ENCODE data around the gene ZNF420. TPM values are rescaled to one million over a fixed set of nuclear protein-coding genes. Genes with fewer than 3 reads are reported as not detected.
"Not testable (repeated sequence)": the region's sequence is repeated elsewhere in the genome, so short reads cannot be mapped to it uniquely, and the experiment has no call there.

Gene ZNF420
- total RNA-seq, 2 donors from 2014 or later = 6.3 to 6.7 TPM

DNA sequence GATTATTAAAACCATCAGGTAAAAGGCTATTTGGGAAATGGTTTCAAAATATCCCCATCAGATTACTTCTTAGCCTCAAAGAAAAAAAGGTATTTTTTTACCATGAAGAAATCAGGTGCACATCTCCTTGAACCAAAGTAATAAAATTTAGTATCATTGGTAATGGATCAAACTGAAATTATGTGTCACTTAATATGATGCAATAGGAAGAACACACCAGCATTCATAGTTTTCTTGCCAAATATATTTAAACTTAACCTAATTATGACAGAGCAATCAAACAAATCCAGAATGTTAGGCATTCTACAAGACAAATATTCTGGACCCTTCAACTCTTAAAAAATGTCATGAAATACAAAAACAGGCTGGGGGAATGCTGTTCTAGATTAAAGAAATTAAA, 4.1 kb upstream of the ZNF420 start:
- Histone ChIP-seq H3K27ac (no peak overlapping the region), H3K4me3 (no peak overlapping the region), H3K9me3 (no peaks in the 10 kb centered on the region), H3K36me3 (no peaks in the 10 kb centered on the region), H3K4me1 (no peaks in the 10 kb centered on the region), H3K27me3 (no peaks in the 10 kb centered on the region), H3K9ac (ENCODE audit: low read depth in 2 of 2, low read length in 2 of 2) (no peak overlapping the region)
- TF ChIP-seq, protein P1, sequence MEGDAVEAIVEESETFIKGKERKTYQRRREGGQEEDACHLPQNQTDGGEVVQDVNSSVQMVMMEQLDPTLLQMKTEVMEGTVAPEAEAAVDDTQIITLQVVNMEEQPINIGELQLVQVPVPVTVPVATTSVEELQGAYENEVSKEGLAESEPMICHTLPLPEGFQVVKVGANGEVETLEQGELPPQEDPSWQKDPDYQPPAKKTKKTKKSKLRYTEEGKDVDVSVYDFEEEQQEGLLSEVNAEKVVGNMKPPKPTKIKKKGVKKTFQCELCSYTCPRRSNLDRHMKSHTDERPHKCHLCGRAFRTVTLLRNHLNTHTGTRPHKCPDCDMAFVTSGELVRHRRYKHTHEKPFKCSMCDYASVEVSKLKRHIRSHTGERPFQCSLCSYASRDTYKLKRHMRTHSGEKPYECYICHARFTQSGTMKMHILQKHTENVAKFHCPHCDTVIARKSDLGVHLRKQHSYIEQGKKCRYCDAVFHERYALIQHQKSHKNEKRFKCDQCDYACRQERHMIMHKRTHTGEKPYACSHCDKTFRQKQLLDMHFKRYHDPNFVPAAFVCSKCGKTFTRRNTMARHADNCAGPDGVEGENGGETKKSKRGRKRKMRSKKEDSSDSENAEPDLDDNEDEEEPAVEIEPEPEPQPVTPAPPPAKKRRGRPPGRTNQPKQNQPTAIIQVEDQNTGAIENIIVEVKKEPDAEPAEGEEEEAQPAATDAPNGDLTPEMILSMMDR (IDR thresholded peaks at IDR 0.05) = no peak
- DNase-seq = no peak
- intact Hi-C loops (cut with DNase I) = no loop called here

DNA sequence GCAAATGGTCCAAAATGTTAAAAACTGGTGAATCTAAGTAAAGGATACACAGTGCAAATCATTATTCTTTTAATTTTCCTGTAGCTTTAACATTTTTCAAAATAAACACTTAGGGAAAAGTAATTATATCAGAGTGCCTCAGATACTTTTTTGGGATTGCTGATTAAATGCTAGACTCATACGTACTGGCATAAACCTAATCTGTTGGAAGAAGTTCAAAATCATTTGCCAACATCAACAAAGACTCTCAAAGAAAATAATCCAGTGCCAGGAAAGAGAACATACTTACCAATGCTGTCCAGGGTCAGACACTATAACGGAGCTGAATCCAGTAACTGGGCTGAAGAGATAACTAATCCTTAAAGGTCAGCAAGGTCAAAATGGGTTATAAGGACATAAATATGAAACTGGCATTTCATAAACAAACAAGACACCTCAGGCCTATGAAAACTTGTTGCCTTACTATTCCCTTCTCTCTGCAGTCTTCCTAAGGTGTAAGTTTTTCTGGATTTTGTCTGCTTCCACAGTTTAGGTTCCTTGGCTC, 3.3 kb upstream of the ZNF420 start:
- Histone ChIP-seq H3K9ac (ENCODE audit: low read depth in 2 of 2, low read length in 2 of 2) (no peak overlapping the region), H3K27me3 (no peaks in the 10 kb centered on the region), H3K4me1 (no peaks in the 10 kb centered on the region), H3K9me3 (no peaks in the 10 kb centered on the region), H3K27ac (no peak overlapping the region), H3K4me3 (no peak overlapping the region), H3K36me3 (no peaks in the 10 kb centered on the region)
- TF ChIP-seq, protein P1 (IDR thresholded peaks at IDR 0.05) = no peak
- intact Hi-C loops (cut with DNase I) = no loop called here
- no peak for DNase-seq

DNA sequence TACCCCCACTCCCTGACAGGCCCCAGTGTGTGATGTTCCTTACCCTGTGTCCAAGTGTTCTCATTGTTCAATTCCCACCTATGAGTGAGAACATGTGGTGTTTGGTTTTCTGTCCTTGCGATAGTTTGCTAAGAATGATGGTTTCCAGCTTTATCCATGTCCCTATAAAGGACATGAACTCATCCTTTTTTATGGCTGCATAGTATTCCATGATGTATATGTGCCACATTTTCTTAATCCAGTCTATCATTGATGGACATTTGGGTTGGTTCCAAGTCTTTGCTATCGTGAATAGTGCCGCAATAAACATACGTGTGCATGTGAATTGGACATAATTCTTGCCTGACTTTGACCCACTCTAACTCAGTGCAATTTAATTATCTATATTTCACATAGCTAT, 1.7 kb upstream of the ZNF420 start:
- DNase-seq; H3K27ac ChIP-seq; H3K9ac ChIP-seq (ENCODE audit: low read depth in 2 of 2, low read length in 2 of 2); H3K4me1 ChIP-seq; H3K36me3 ChIP-seq; H3K4me3 ChIP-seq; H3K9me3 ChIP-seq; intact Hi-C loops (cut with DNase I); H3K27me3 ChIP-seq: not testable (repeated sequence)

DNA sequence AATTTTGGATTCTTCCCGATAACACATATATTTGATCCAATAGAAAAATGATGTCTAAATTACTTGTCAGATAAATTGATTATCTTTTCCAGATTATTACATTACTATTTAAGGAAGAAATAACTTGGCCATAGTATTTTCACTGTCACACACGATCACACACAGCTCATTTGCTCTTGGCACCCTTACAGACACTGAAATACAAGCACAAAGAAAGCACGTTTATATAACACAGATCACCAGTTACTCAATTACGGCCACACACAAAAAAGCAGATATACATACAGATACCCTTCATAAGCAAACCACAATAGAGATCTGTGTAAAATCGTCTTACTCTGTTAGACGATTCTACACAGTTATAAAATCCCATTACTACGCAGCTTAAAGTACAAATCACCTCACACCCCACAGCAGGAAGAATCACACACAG, 716 bp upstream of the ZNF420 start:
- intact Hi-C loops (cut with DNase I) = no loop called here
- no peaks in the 10 kb centered on the region for H3K36me3 ChIP-seq
- peak overlapping the region; percentile 90 to 95 for H3K9ac ChIP-seq (ENCODE audit: low read depth in 2 of 2, low read length in 2 of 2)
- TF ChIP-seq, protein P1 (IDR thresholded peaks at IDR 0.05) = no peak
- H3K27ac ChIP-seq = peak overlapping the region; percentile 69
- no peaks in the 10 kb centered on the region for H3K27me3 ChIP-seq
- no peaks in the 10 kb centered on the region for H3K9me3 ChIP-seq
- H3K4me3 ChIP-seq = peak overlapping the region; percentile 80
- DNase-seq = no peak
- H3K4me1 ChIP-seq = no peaks in the 10 kb centered on the region

DNA sequence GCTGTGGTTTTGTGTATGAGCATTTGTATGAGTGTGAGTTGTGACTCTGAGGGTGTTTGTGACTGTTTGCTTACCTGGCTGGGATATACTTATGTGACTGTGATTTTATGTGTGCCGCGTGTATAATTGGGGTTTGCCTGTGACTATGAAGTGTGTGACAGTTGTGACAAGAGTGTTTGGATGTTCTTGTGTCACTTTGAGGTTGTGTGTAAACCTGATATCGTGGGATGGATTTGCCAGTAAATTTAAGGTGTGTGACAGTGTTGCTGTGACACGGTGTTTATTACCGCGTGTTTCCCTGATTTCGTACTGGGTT, 442 bp downstream of the ZNF420 start:
- TF ChIP-seq, protein P1 (IDR thresholded peaks at IDR 0.05) = no peak
- no peak for DNase-seq
- Histone ChIP-seq H3K4me1 (no peaks in the 10 kb centered on the region), H3K36me3 (no peaks in the 10 kb centered on the region), H3K27me3 (no peaks in the 10 kb centered on the region), H3K27ac (peak overlapping the region; percentile 69), H3K9ac (ENCODE audit: low read depth in 2 of 2, low read length in 2 of 2) (peak overlapping the region; percentile 84 to 95), H3K4me3 (peak overlapping the region; percentile 80), H3K9me3 (no peaks in the 10 kb centered on the region)
- intact Hi-C loops (cut with DNase I) = no loop called here

DNA sequence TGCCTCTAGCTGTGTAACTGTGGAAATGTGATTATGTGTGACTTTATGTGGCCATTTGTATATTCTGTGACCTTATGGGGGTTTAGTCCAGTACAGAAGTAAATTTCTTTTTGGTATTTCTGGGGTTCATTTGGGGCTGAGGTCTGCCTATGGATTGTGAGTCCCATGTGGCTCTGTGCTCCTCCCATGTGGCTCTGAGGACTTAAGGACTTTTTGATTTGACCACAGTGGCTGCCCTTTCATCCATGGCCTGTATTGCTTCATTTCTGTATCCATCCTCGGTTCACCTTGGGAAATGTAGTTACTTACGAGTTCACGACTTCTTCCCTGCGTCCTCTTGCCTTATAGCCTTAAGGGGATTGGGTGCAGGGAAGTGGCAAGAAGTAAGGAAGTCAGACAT, 1.0 kb downstream of the ZNF420 start:
- intact Hi-C loops (cut with DNase I) = no loop called here
- DNase-seq = no peak
- Histone ChIP-seq H3K4me1 (no peaks in the 10 kb centered on the region), H3K9ac (ENCODE audit: low read depth in 2 of 2, low read length in 2 of 2) (peak overlapping the region in 1 of 2 donors; percentile 95), H3K36me3 (no peaks in the 10 kb centered on the region), H3K4me3 (no peak overlapping the region), H3K9me3 (no peaks in the 10 kb centered on the region), H3K27me3 (no peaks in the 10 kb centered on the region), H3K27ac (no peak overlapping the region)
- TF ChIP-seq, protein P1 (IDR thresholded peaks at IDR 0.05) = no peak
